K562 (cell line): Measurements from ENCODE around the gene COL13A1. TPM values are rescaled to one million over a fixed set of nuclear protein-coding genes. Genes with fewer than 3 reads are reported as not detected.

Source experiments
- ATAC-seq: fragments of 200-7000 bp; cut with Tn5 transposase; 3 replicates; pipeline ENCODE4 v1.9.1; 2020; ENCODE audit warnings: moderate library complexity
- BruUV-seq: library from RNA; stranded (reverse); fragments of 400-500 nt; replicated peaks from 2 replicates; lab custom pipeline; 2021; lab: Mats Ljungman, UMichigan
- CTCF ChIA-PET: fragments of 300-600 bp; formaldehyde crosslinking; extraction: SDS; loops from one replicate; lab custom pipeline; 2021; ENCODE audit warnings: low intra/inter-chr PET ratio; lab: Yijun Ruan, JAX
- POLR2A ChIA-PET: fragments of 300-600, 350-650 bp; sonication (Branson Sonifier 250); formaldehyde crosslinking; extraction: SDS; loops from one replicate; lab custom pipeline; 2021; ENCODE audit warnings: antibody characterized with exemption, inconsistent platforms; lab: Yijun Ruan, JAX
- DNase-seq, 4 experiments: peaks; one replicate each; pipeline versions ENCODE4 v3.0.0 to v3.0.0-alpha.2; 2011 to 2018; ENCODE audit warnings: low spot score in 3 of 4, mixed read lengths in 3 of 4; ENCODE audit errors: extremely low read depth in 1 of 4
- FAIRE-seq: peaks from 2 replicates; lab custom pipeline; 2011; peaks lifted over from hg19 to GRCh38; lab: Jason Lieb, UNC
- H2AFZ ChIP-seq: 2 replicates; pipeline ENCODE4 v1.6.0; 2011; ENCODE audit warnings: low read depth, low read length, control low read depth, inconsistent platforms
- H3K27ac ChIP-seq: fragments of 200-600 bp; 3 replicates; pipeline ENCODE4 v1.8.0; 2011; ENCODE audit warnings: low read depth, mild to moderate bottlenecking, control low read depth, inconsistent platforms, low read length, moderate library complexity, mixed read lengths; ENCODE audit errors: extremely low read depth
- H3K27me3 ChIP-seq, 2 experiments: fragments of 300-600 bp in 1 of 2; 2 replicates in 1 of 2; 3 replicates in 1 of 2; pipeline versions ENCODE4 v1.6.0 to v1.8.0; 2011; ENCODE audit warnings: inconsistent platforms in 2 of 2, low read length in 2 of 2, mild to moderate bottlenecking in 1 of 2, mixed read lengths in 1 of 2, moderate library complexity in 1 of 2; ENCODE audit not compliant: control insufficient read depth in 2 of 2, insufficient read depth in 2 of 2
- H3K36me3 ChIP-seq: fragments of 300-600 bp; 3 replicates; pipeline ENCODE4 v1.8.0; 2011; ENCODE audit warnings: mild to moderate bottlenecking, low read length, inconsistent platforms; ENCODE audit not compliant: control insufficient read depth, insufficient read depth
- H3K4me1 ChIP-seq, 2 experiments: fragments of 200-600 bp in 1 of 2; replicated peaks in 1 of 2; 2 replicates in 1 of 2; 3 replicates in 1 of 2; pipeline versions ENCODE4 v1.5.1 to v1.8.0; 2011; ENCODE audit warnings: inconsistent platforms in 2 of 2, low read length in 2 of 2, mild to moderate bottlenecking in 1 of 2, mixed read lengths in 1 of 2, moderate library complexity in 1 of 2; ENCODE audit not compliant: control insufficient read depth in 2 of 2, insufficient read depth in 2 of 2
- H3K4me2 ChIP-seq: 2 replicates; pipeline ENCODE4 v1.6.1; 2011; ENCODE audit warnings: low read length, control low read depth, inconsistent platforms, mixed read lengths; ENCODE audit not compliant: insufficient read depth
- H3K4me3 ChIP-seq: fragments of 200-600 bp; sonication (generic), shearing (Covaris generic); 2 replicates; pipeline ENCODE4 v1.5.1; 2016; ENCODE audit warnings: control low read depth, inconsistent platforms
- H3K79me2 ChIP-seq: fragments of 200-600 bp; 3 replicates; pipeline ENCODE4 v1.8.0; 2011; ENCODE audit warnings: low read length, inconsistent platforms; ENCODE audit not compliant: control insufficient read depth, insufficient read depth
- H3K9ac ChIP-seq, 2 experiments: 2 replicates each; pipeline versions ENCODE4 v1.6.0 to v1.6.1; 2011; ENCODE audit warnings: low read depth in 2 of 2, low read length in 2 of 2, control low read depth in 1 of 2, inconsistent platforms in 1 of 2, mild to moderate bottlenecking in 1 of 2, mixed read lengths in 1 of 2; ENCODE audit not compliant: insufficient read depth in 1 of 2
- H3K9me1 ChIP-seq: one replicate; pipeline ENCODE4 v1.6.0; 2011; ENCODE audit warnings: inconsistent platforms, mild to moderate bottlenecking, low read length, moderate library complexity; ENCODE audit not compliant: control insufficient read depth, insufficient read depth
- H3K9me3 ChIP-seq: replicated peaks from 2 replicates; pipeline ENCODE4 v1.5.1; 2011; ENCODE audit warnings: low read depth, low read length, inconsistent platforms; ENCODE audit not compliant: control insufficient read depth, insufficient read depth
- H4K20me1 ChIP-seq: replicated peaks from 2 replicates; pipeline ENCODE4 v1.6.1; 2011; ENCODE audit warnings: low read length, inconsistent platforms, mixed read lengths; ENCODE audit not compliant: control insufficient read depth, insufficient read depth
- SAP30 ChIP-seq: fragments of 200-600 bp; sonication (generic); IDR thresholded peaks from 2 replicates; pipeline ENCODE4 v1.6.1; 2012; ENCODE audit warnings: borderline replicate concordance, low read depth, mild to moderate bottlenecking, moderate library complexity, low read length, control low read depth, inconsistent platforms; ENCODE audit not compliant: insufficient read depth, poor library complexity, severe bottlenecking
- ZNF174 ChIP-seq: fragments of 250-450 bp; sonication (Bioruptor Pico); IDR thresholded peaks from 2 replicates; pipeline ENCODE4 v1.4.0; 2020; ENCODE audit warnings: mild to moderate bottlenecking
- ZNF175 ChIP-seq: fragments of 200-800 bp; sonication (Bioruptor generic); IDR thresholded peaks from 2 replicates; pipeline ENCODE4 v1.6.1; 2016; ENCODE audit warnings: low read depth, mild to moderate bottlenecking, missing genetic modification characterization, missing compliant biosample characterization
- ZNF707 ChIP-seq: fragments of 250-450 bp; sonication (Bioruptor Pico); conservative IDR thresholded peaks from 2 replicates; pipeline ENCODE4 v1.8.0; 2022; ENCODE audit warnings: inconsistent platforms, mild to moderate bottlenecking, moderate library complexity
- WGBS: fragments of 100-300 bp; shearing (Covaris generic); methylation state at CpG from one replicate; pipeline ENCODE4 v1.1.6; 2016; ENCODE audit warnings: low coverage, mixed read lengths; ENCODE audit not compliant: insufficient coverage; ENCODE audit errors: missing lambda C conversion rate; 5-methylcytosine and 5-hydroxymethylcytosine counted together
- in situ Hi-C: fragments of 300-500 bp; cut with MboI; formaldehyde crosslinking; loops from 4 replicates; pipeline ENCODE4 v1.15.0; 2018; ENCODE audit warnings: inconsistent platforms, mixed read lengths
- intact Hi-C: fragments of 100-400 bp; cut with micrococcal nuclease; formaldehyde crosslinking; loops from 2 replicates; pipeline ENCODE4 v1.14.2; 2022
- polyA plus RNA-seq, 8 experiments: library from polyadenylated mRNA; depleted of rRNA in 4 of 8; stranded (reverse) in 5 of 8; unstranded in 3 of 8; fragments of >200 nt; fragmentation: Nextera tagmentation in 2 of 8; fragmentation: Illumina TruSeq in 1 of 8; extraction: Ambion mirVana in 2 of 8; extraction: Trizol in 1 of 8; gene quantifications; 2 replicates each; pipeline versions ENCODE4 v1.2.1 to v1.2.3, GENCODE V29; 2011 to 2014; ENCODE audit warnings: inconsistent platforms in 1 of 8, missing spikeins in 1 of 8
- total RNA-seq, 7 experiments: library from RNA; depleted of rRNA in 6 of 7; stranded (reverse); fragments of >200 nt in 6 of 7; fragmentation: Illumina TruSeq in 2 of 7; extraction: Trizol in 2 of 7; gene quantifications; 2 replicates each; pipeline versions ENCODE4 v1.2.1 to v1.2.3, GENCODE V29; 2011 to 2021; ENCODE audit warnings: low replicate concordance in 1 of 7
- TF ChIP-seq, protein P1 (sequence below): fragments of 450-650 bp; IDR thresholded peaks from 2 replicates; pipeline ENCODE4 v1.7.0; 2016; ENCODE audit warnings: borderline replicate concordance
- TF ChIP-seq, protein P2 (sequence below): fragments of 450-650 bp; IDR thresholded peaks from one replicate; pipeline ENCODE4 v1.6.1; 2018; ENCODE audit warnings: mild to moderate bottlenecking, moderate library complexity; ENCODE audit not compliant: partially characterized antibody
- TF ChIP-seq, protein P3 (sequence below), 3 experiments: IDR thresholded peaks in 2 of 3; conservative IDR thresholded peaks in 1 of 3; 2 replicates each; pipeline ENCODE4 v1.5.1; 2011 to 2012; ENCODE audit warnings: low read length in 3 of 3, mild to moderate bottlenecking in 3 of 3, control low read depth in 2 of 3, improper control_type of control experiment in 1 of 3, inconsistent platforms in 1 of 3, low read depth in 1 of 3, mixed read lengths in 1 of 3, moderate library complexity in 1 of 3; ENCODE audit not compliant: insufficient read depth in 2 of 3

COL13A1 gene
- total and polyA plus RNA-seq, 9 of the 15 experiments (the other 6 are each of a cell fraction or from before 2014, with no cell fraction given) = not detected

DNA sequence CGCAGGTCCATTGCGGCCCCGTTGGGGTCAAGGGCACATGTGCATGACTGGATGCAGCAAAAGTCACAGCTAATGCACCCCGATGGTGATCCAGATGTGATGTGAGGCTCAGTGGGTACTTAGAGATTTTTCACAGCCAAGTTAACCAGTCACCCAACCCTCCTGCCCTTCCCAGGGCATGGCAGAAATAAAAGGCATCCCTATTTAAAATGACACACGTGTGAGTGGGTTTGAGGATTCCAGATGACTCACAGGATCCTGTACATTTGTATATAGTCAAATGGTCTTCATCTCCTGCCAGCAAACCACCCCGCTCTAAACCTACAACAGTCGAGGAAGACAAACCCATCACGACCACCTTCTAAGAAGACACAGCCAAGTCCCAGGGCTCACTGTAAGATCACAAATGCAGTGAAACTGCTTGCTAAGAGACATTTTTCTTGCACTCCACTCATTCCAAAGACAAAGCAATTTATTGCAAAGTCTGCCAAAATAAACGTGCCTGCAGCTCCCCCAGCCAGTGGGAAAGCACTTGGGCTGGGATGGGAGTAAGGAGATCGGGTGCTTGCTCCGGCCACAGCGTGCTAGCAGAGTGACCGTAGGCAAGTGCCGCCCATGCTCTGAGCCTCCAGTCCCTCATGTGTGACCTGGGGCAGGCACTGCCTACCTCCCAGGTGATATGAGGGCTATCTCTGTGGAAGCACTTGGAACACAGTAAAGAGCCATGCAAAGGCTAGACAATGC is 164.4 kb downstream of the COL13A1 start:
- CTCF ChIA-PET = no interaction called here
- FAIRE-seq = no peak

More for the DNA sequence above, 164.4 kb downstream of the COL13A1 start:
- intact Hi-C loops = no loop called here
- no peaks in the 10 kb centered on the region for H3K9me3 ChIP-seq
- no peak overlapping the region for H3K9ac ChIP-seq
- no TSS peak for BruUV-seq
- H3K4me2 ChIP-seq = no peak overlapping the region
- ATAC-seq (no peak), DNase-seq (no peak)
- WGBS = 2% methylated on average over 14 of the region's 14 CpGs
- H3K79me2 ChIP-seq = no peaks in the 10 kb centered on the region
- H3K9me1 ChIP-seq = no peaks in the 10 kb centered on the region
- no peaks in the 10 kb centered on the region for H3K4me1 ChIP-seq
- POLR2A ChIA-PET = interaction anchor here (0.6 kb wide), 1 partner anchor 143 kb away, joined by 3 read pairs; no protein-coding TSS in a partner anchor
- H3K27me3 ChIP-seq = peaks cover 19 to 63% of the 10 kb centered on the region in 2 experiments
- H4K20me1 ChIP-seq = no peaks in the 10 kb centered on the region
- no peaks in the 10 kb centered on the region for H3K36me3 ChIP-seq
- H2AFZ ChIP-seq = no peak overlapping the region
- no peak overlapping the region for H3K4me3 ChIP-seq
- in situ Hi-C loops = no loop called here
- H3K27ac ChIP-seq = no peak overlapping the region
- TF ChIP-seq ZNF175 (no peak), SAP30 (no peak), ZNF707 (no peak), ZNF174 (CRISPR knock-in tag) (no peak)
- TF ChIP-seq, protein P1, sequence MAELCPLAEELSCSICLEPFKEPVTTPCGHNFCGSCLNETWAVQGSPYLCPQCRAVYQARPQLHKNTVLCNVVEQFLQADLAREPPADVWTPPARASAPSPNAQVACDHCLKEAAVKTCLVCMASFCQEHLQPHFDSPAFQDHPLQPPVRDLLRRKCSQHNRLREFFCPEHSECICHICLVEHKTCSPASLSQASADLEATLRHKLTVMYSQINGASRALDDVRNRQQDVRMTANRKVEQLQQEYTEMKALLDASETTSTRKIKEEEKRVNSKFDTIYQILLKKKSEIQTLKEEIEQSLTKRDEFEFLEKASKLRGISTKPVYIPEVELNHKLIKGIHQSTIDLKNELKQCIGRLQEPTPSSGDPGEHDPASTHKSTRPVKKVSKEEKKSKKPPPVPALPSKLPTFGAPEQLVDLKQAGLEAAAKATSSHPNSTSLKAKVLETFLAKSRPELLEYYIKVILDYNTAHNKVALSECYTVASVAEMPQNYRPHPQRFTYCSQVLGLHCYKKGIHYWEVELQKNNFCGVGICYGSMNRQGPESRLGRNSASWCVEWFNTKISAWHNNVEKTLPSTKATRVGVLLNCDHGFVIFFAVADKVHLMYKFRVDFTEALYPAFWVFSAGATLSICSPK = no peak
- TF ChIP-seq, protein P2, sequence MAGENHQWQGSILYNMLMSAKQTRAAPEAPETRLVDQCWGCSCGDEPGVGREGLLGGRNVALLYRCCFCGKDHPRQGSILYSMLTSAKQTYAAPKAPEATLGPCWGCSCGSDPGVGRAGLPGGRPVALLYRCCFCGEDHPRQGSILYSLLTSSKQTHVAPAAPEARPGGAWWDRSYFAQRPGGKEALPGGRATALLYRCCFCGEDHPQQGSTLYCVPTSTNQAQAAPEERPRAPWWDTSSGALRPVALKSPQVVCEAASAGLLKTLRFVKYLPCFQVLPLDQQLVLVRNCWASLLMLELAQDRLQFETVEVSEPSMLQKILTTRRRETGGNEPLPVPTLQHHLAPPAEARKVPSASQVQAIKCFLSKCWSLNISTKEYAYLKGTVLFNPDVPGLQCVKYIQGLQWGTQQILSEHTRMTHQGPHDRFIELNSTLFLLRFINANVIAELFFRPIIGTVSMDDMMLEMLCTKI = no peak
- TF ChIP-seq, protein P3, sequence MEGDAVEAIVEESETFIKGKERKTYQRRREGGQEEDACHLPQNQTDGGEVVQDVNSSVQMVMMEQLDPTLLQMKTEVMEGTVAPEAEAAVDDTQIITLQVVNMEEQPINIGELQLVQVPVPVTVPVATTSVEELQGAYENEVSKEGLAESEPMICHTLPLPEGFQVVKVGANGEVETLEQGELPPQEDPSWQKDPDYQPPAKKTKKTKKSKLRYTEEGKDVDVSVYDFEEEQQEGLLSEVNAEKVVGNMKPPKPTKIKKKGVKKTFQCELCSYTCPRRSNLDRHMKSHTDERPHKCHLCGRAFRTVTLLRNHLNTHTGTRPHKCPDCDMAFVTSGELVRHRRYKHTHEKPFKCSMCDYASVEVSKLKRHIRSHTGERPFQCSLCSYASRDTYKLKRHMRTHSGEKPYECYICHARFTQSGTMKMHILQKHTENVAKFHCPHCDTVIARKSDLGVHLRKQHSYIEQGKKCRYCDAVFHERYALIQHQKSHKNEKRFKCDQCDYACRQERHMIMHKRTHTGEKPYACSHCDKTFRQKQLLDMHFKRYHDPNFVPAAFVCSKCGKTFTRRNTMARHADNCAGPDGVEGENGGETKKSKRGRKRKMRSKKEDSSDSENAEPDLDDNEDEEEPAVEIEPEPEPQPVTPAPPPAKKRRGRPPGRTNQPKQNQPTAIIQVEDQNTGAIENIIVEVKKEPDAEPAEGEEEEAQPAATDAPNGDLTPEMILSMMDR (IDR thresholded peaks at IDR 0.05 in 2 of 3, conservative IDR thresholded peaks at IDR 0.05 in 1 of 3; ENCODE audit: insufficient read depth in 2 of 3, low read depth in 1 of 3, low read length in 3 of 3) = no peak
